Astrocyte (in vitro differentiated cells and primary cell): Measurements from ENCODE around the gene RIMS4. TPM values are rescaled to one million over a fixed set of nuclear protein-coding genes. Genes with fewer than 3 reads are reported as not detected.

ENCODE experiments used
- DNase-seq: peaks from one replicate; pipeline ENCODE4 v3.0.0-alpha.2; 2010; ENCODE audit warnings: low read depth
- FAIRE-seq: peaks from 2 replicates; lab custom pipeline; 2011; peaks lifted over from hg19 to GRCh38; lab: Jason Lieb, UNC
- H2AFZ ChIP-seq: 2 replicates; pipeline ENCODE4 v1.6.0; 2012; ENCODE audit warnings: low read depth, low read length, inconsistent platforms
- H3K27ac ChIP-seq: 2 replicates; pipeline ENCODE4 v1.5.1; 2011; ENCODE audit warnings: low read depth, low read length, inconsistent platforms
- H3K27me3 ChIP-seq: 2 replicates; pipeline ENCODE4 v1.6.0; 2011; ENCODE audit warnings: low read length, inconsistent platforms; ENCODE audit not compliant: insufficient read depth
- H3K36me3 ChIP-seq: 2 replicates; pipeline ENCODE4 v1.5.1; 2011; ENCODE audit warnings: low read length, inconsistent platforms; ENCODE audit not compliant: insufficient read depth
- H3K4me1 ChIP-seq: 2 replicates; pipeline ENCODE4 v1.5.1; 2011; ENCODE audit warnings: low read length, inconsistent platforms; ENCODE audit not compliant: insufficient read depth
- H3K4me2 ChIP-seq: 2 replicates; pipeline ENCODE4 v1.6.0; 2012; ENCODE audit warnings: low read length, inconsistent platforms
- H3K4me3 ChIP-seq: 2 replicates; pipeline ENCODE4 v1.5.1; 2011; ENCODE audit warnings: low read depth, mild to moderate bottlenecking, low read length, inconsistent platforms; ENCODE audit not compliant: insufficient read depth
- H3K79me2 ChIP-seq: 2 replicates; pipeline ENCODE4 v1.6.0; 2012; ENCODE audit warnings: mild to moderate bottlenecking, low read length, inconsistent platforms; ENCODE audit not compliant: insufficient read depth
- H3K9ac ChIP-seq: 2 replicates; pipeline ENCODE4 v1.6.0; 2012; ENCODE audit warnings: mild to moderate bottlenecking, low read length, inconsistent platforms
- H3K9me3 ChIP-seq: 2 replicates; pipeline ENCODE4 v1.5.1; 2012; ENCODE audit warnings: low read depth, mild to moderate bottlenecking, low read length, inconsistent platforms; ENCODE audit not compliant: insufficient read depth
- H4K20me1 ChIP-seq: 2 replicates; pipeline ENCODE4 v1.6.0; 2012; ENCODE audit warnings: low read length, inconsistent platforms; ENCODE audit not compliant: insufficient read depth
- H3K27ac Mint-ChIP-seq: one replicate; pipeline ENCODE4 v1.8.0; 2021; ENCODE audit warnings: mild to moderate bottlenecking, mixed read lengths; ENCODE audit not compliant: unreplicated experiment
- H3K27me3 Mint-ChIP-seq: one replicate; pipeline ENCODE4 v1.8.0; 2021; ENCODE audit warnings: low read depth, mixed read lengths; ENCODE audit not compliant: unreplicated experiment
- H3K36me3 Mint-ChIP-seq: one replicate; pipeline ENCODE4 v1.8.0; 2021; ENCODE audit warnings: low read depth, mixed read lengths; ENCODE audit not compliant: unreplicated experiment
- H3K4me1 Mint-ChIP-seq: one replicate; pipeline ENCODE4 v1.8.0; 2021; ENCODE audit warnings: low read depth, mixed read lengths; ENCODE audit not compliant: unreplicated experiment
- H3K4me3 Mint-ChIP-seq: one replicate; pipeline ENCODE4 v1.8.0; 2021; ENCODE audit warnings: mild to moderate bottlenecking, moderate library complexity, mixed read lengths; ENCODE audit not compliant: unreplicated experiment
- H3K9me3 Mint-ChIP-seq: one replicate; pipeline ENCODE4 v1.8.0; 2021; ENCODE audit warnings: mild to moderate bottlenecking, mixed read lengths; ENCODE audit not compliant: unreplicated experiment
- EZH2 ChIP-seq: IDR thresholded peaks from 2 replicates; pipeline ENCODE4 v1.6.1; 2012; ENCODE audit warnings: mild to moderate bottlenecking, low read length, inconsistent platforms; ENCODE audit not compliant: insufficient read depth
- total RNA-seq: library from RNA; stranded (reverse); gene quantifications from 2 replicates; pipeline ENCODE4 v1.2.1, GENCODE V29; 2021
- TF ChIP-seq, protein P1 (sequence below): IDR thresholded peaks from 2 replicates; pipeline ENCODE4 v1.5.1; 2011; ENCODE audit warnings: low read depth, mild to moderate bottlenecking, inconsistent platforms, low read length, moderate library complexity; ENCODE audit not compliant: insufficient read depth

Gene RIMS4
- total RNA-seq, 1 donor from 2014 or later: 0.48 TPM

DNA sequence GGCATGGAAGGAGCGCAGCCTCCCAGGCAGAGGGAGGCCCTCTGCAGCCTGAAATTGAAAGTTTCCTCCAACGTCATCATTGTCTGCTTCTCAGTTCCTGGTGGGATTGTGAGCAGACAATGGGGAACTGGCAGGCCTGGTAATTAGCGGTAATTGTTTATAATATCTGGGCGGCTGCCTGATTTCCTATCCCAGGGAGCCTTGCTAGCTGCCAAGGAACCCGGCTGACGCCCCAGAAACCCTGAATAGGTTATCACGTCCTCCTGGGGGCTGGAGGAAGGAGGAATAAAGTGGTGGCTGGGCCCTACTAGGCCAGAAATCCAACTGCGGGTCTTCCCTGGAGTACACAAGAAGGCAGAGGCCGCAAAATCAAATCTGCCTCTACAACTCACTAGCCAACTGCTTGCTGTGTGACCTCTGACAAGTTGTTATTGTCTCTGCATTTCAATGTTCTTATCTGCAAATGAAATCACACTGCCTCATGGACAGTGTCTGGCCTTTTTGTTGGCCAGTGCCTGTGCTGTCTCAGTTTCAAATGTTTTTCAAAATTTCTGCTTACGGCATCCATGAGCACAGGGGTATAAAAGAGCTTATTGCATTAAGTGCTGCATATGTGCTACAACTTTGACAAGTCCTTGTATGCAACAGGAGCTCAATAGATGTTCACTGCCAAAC, 47.7 kb downstream of the RIMS4 start:
- peaks cover 29% of the 10 kb centered on the region for H3K27me3 Mint-ChIP-seq

DNA sequence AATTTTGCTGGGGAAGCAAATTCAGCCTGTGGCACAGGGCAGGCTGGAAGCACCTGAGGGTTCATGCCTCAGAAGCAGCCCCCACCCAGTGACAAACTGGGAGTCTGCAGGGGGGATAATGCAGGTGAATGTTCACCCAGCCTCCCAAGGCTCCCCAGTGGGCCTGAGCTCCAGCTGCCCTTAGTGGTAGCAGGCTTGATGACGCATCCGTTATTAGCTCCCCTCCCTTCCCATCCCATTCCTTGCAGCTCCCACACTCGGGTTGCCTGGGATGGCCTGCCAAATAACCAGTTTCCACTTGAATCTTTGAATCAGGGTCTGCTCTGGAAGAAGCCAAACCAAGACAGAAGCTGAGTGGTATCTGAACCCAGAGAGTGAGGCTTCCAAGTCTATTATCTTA, 48.9 kb downstream of the RIMS4 start:
- no peak overlapping the region for H3K4me2 ChIP-seq
- Mint-ChIP-seq H3K27ac (no peak overlapping the region), H3K27me3 (peaks cover 33% of the 10 kb centered on the region), H3K36me3 (no peaks in the 10 kb centered on the region), H3K9me3 (no peaks in the 10 kb centered on the region), H3K4me1 (peaks cover 8% of the 10 kb centered on the region), H3K4me3 (no peak overlapping the region)
- no peaks in the 10 kb centered on the region for H3K4me1 ChIP-seq
- H3K4me3 ChIP-seq: no peak overlapping the region
- H3K9me3 ChIP-seq: no peaks in the 10 kb centered on the region
- DNase-seq (no peak), FAIRE-seq (no peak)
- no peaks in the 10 kb centered on the region for H3K36me3 ChIP-seq
- H4K20me1 ChIP-seq: no peaks in the 10 kb centered on the region
- H3K27me3 ChIP-seq: peaks cover 20% of the 10 kb centered on the region
- H3K27ac ChIP-seq: no peak overlapping the region
- no peak overlapping the region for H2AFZ ChIP-seq
- no peaks in the 10 kb centered on the region for H3K79me2 ChIP-seq
- TF ChIP-seq, protein P1, sequence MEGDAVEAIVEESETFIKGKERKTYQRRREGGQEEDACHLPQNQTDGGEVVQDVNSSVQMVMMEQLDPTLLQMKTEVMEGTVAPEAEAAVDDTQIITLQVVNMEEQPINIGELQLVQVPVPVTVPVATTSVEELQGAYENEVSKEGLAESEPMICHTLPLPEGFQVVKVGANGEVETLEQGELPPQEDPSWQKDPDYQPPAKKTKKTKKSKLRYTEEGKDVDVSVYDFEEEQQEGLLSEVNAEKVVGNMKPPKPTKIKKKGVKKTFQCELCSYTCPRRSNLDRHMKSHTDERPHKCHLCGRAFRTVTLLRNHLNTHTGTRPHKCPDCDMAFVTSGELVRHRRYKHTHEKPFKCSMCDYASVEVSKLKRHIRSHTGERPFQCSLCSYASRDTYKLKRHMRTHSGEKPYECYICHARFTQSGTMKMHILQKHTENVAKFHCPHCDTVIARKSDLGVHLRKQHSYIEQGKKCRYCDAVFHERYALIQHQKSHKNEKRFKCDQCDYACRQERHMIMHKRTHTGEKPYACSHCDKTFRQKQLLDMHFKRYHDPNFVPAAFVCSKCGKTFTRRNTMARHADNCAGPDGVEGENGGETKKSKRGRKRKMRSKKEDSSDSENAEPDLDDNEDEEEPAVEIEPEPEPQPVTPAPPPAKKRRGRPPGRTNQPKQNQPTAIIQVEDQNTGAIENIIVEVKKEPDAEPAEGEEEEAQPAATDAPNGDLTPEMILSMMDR: no peak
- no peak for TF ChIP-seq EZH2
- H3K9ac ChIP-seq: no peak overlapping the region

More for the DNA sequence above, 47.7 kb downstream of the RIMS4 start:
- Histone ChIP-seq H3K9me3 (no peaks in the 10 kb centered on the region), H3K27me3 (peaks cover 20% of the 10 kb centered on the region), H3K9ac (no peak overlapping the region), H3K79me2 (no peaks in the 10 kb centered on the region), H2AFZ (no peak overlapping the region), H3K36me3 (no peaks in the 10 kb centered on the region), H3K4me3 (no peak overlapping the region), H3K27ac (no peak overlapping the region), H4K20me1 (no peaks in the 10 kb centered on the region), H3K4me1 (no peaks in the 10 kb centered on the region), H3K4me2 (no peak overlapping the region)
- no peak overlapping the region for H3K27ac Mint-ChIP-seq
- FAIRE-seq (no peak), DNase-seq (no peak)
- H3K4me3 Mint-ChIP-seq: no peak overlapping the region
- H3K36me3 Mint-ChIP-seq: no peaks in the 10 kb centered on the region
- no peaks in the 10 kb centered on the region for H3K9me3 Mint-ChIP-seq
- H3K4me1 Mint-ChIP-seq: peaks cover 8% of the 10 kb centered on the region
- TF ChIP-seq EZH2: no peak
- TF ChIP-seq, protein P1: no peak

DNA sequence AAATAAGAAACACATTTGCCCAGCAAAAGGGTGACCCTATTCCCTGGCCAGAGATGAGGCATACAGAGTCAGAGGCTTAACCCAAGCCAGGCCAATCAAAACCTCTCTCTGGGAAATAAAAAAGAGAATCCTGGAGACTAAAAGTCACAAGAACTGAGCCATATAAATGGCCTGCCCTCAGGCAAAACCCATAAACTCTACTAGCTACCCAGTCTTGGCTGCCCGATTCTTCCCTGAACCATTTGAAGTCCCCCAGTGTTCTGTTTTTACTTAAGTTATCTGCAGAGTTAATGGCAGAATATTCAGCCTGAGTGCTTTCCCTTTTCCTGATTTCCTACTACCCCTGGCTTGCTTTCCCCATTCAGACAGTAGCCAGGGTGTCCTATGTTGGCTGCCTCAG, 50.8 kb downstream of the RIMS4 start:
- Histone ChIP-seq H3K9me3 (no peaks in the 10 kb centered on the region), H3K9ac (no peak overlapping the region), H3K27me3 (peaks cover 21% of the 10 kb centered on the region), H3K4me2 (no peak overlapping the region), H2AFZ (no peak overlapping the region), H3K4me3 (no peak overlapping the region), H3K27ac (no peak overlapping the region), H3K79me2 (no peaks in the 10 kb centered on the region), H3K36me3 (no peaks in the 10 kb centered on the region), H3K4me1 (no peaks in the 10 kb centered on the region), H4K20me1 (no peaks in the 10 kb centered on the region)
- FAIRE-seq (no peak), DNase-seq (no peak)
- H3K4me1 Mint-ChIP-seq: no peaks in the 10 kb centered on the region
- H3K9me3 Mint-ChIP-seq: no peaks in the 10 kb centered on the region
- H3K36me3 Mint-ChIP-seq: no peaks in the 10 kb centered on the region
- H3K27me3 Mint-ChIP-seq: peaks cover 30% of the 10 kb centered on the region
- H3K4me3 Mint-ChIP-seq: no peak overlapping the region
- TF ChIP-seq EZH2: no peak
- TF ChIP-seq, protein P1: no peak
- no peak overlapping the region for H3K27ac Mint-ChIP-seq
